GM12801 (cell line): ENCODE measurements around the gene FSTL4.

Experiments used
- CTCF ChIP-seq: IDR thresholded peaks from one replicate; pipeline ENCODE4 v1.5.1; 2011; ENCODE audit warnings: control low read depth; ENCODE audit not compliant: insufficient read length; ENCODE audit errors: extremely low read depth

FSTL4 gene

GRCh38 chr5:133265720-133266526 is 346.4 kb downstream of the FSTL4 start:
- TF ChIP-seq CTCF, result no peak

- TF ChIP-seq CTCF, result no peak
Observed at GRCh38 chr5:133265257-133265656, 347.1 kb downstream of the FSTL4 start.

- TF ChIP-seq CTCF, result no peak
Observed at GRCh38 chr5:133262690-133263089, 349.7 kb downstream of the FSTL4 start.

- TF ChIP-seq CTCF, result no peak
Observed at GRCh38 chr5:133261993-133262392, 350.3 kb downstream of the FSTL4 start.

GRCh38 chr5:133260715-133261114 is 351.6 kb downstream of the FSTL4 start:
- TF ChIP-seq CTCF, result no peak

GRCh38 chr5:133259199-133259997 is 352.9 kb downstream of the FSTL4 start:
- TF ChIP-seq CTCF, result no peak

GRCh38 chr5:133257977-133258376 is 354.4 kb downstream of the FSTL4 start:
- no peak for TF ChIP-seq CTCF
